MM.1S (cell line): Measurements from ENCODE around the gene KLF8.

ENCODE experiments used
- CTCF ChIP-seq: fragments of 300-600 bp; sonication (generic); IDR thresholded peaks from 2 replicates; pipeline ENCODE4 v1.5.1; 2016; ENCODE audit warnings: antibody characterized with exemption, low read length, mixed read lengths
- EZH2 ChIP-seq: fragments of 300-600 bp; sonication (generic); optimal IDR thresholded peaks from 2 replicates; pipeline ENCODE3; 2017; ENCODE audit warnings: low read depth, mild to moderate bottlenecking, antibody characterized with exemption, low read length, mixed read lengths

- no peak for TF ChIP-seq CTCF
- no peak for TF ChIP-seq EZH2
These were observed 12.5 kb upstream of the KLF8 start for GRCh38 chrX:56219700-56220099.
